Motor neuron (in vitro differentiated cells): ENCODE data around the gene TFCP2L1. TPM values are rescaled to one million over a fixed set of nuclear protein-coding genes. Genes with fewer than 3 reads are reported as not detected.

Experiments used
- ATAC-seq, 8 experiments: fragments of 200-7000 bp; cut with Tn5 transposase; replicated peaks in 6 of 8; 2 replicates each; pipeline ENCODE4 v1.8.0; 2021; ENCODE audit warnings: mild to moderate bottlenecking in 8 of 8, moderate library complexity in 8 of 8
- H3K27ac ChIP-seq, 2 donors: fragments of 250-450 bp; sonication (Bioruptor Pico); 2 replicates each; pipeline ENCODE4 v1.9.0; 2021; ENCODE audit warnings: antibody characterized with exemption in 2 of 2, mild to moderate bottlenecking in 2 of 2, moderate library complexity in 1 of 2
- H3K4me1 ChIP-seq, 2 donors: fragments of 250-450 bp; sonication (Bioruptor Pico); replicated peaks in 1 of 2; 2 replicates each; pipeline ENCODE4 v1.6.1; 2021; ENCODE audit warnings: antibody characterized with exemption in 2 of 2, mild to moderate bottlenecking in 2 of 2, moderate library complexity in 1 of 2
- H3K4me3 ChIP-seq, 5 donors: fragments of 250-450 bp; sonication (Bioruptor Pico); 2 replicates each; pipeline ENCODE4 v1.9.0; 2021; ENCODE audit warnings: antibody characterized with exemption in 5 of 5, mild to moderate bottlenecking in 5 of 5, moderate library complexity in 4 of 5
- WGBS, 10 experiments: fragments of 450-650 bp; shearing (Covaris generic); methylation state at CpG; one replicate each; pipeline ENCODE4 v1.0.0; 2022; 5-methylcytosine and 5-hydroxymethylcytosine counted together
- in situ Hi-C, 9 experiments: fragments of 400-800 bp; cut with MboI; loops; one replicate each; pipeline ENCODE4 v1.15.0; 2021; ENCODE audit warnings: low sequenced_read_pairs in 9 of 9, low pct_unique_long_range_greater_than_20kb in 2 of 9; ENCODE audit not compliant: unreplicated experiment in 9 of 9
- total RNA-seq, 8 experiments: library from RNA; unstranded; fragments of 300-600 nt; gene quantifications; 2 replicates each; pipeline versions ENCODE4 v1.2.3 to v1.2.4, GENCODE V29; 2022

Gene TFCP2L1
- total RNA-seq, 8 experiments from 2014 or later, result 0.05 to 0.71 (median 0.11) TPM; not detected in 1

DNA sequence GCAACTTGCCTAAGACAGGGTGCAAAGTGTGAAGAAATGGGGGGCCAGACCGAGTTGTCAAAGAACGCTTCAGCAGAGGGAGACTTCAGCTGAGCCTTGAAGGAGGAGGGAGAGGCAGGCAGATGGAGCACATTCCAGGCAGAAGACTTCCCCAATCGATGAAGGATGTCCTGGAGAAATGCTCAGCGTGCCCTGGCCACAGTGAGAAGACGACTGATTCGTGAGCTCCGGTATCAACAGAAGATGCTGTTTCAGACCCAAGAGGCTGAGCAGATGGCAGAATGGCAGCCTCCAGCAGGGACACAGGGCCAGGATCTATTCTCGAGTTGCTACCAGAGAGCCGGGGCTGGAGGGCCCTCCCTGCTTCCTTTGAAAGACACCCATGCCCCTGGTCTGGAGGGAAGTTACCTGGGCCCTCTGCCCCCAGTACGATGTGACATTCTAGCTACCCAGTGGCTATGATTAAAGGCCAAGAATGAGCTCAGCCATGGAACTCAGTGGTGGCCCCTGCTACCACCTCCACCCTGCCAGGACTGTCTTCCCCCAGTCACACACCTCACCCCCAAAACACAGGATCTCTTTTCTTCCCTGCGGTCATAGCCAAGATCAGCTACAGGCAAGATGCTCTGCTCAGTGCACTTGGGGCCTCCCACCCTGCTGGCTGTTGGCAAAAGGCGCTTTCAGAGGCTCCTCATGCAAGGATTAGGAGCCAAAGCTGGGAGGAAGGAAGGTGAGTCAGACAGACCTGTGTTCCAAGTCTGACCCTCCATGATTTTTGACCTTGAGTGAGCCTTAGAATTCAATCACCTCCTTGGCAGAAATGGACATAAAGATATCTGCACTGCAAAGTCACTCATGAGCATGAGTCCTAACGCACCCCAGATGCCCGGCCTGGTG is 84.3 kb downstream of the TFCP2L1 start:
- no peak overlapping the region for H3K27ac ChIP-seq
- no peaks in the 10 kb centered on the region for H3K4me1 ChIP-seq
- H3K4me3 ChIP-seq, result no peak overlapping the region
- ATAC-seq, result no peak
- in situ Hi-C loops, result no loop called here
- WGBS, 10 experiments, result 33 to 100% (median 80%) methylated on average over 1 to 4 of the region's 14 CpGs; no CpG with 5 or more reads in 5 of the 10 experiments

DNA sequence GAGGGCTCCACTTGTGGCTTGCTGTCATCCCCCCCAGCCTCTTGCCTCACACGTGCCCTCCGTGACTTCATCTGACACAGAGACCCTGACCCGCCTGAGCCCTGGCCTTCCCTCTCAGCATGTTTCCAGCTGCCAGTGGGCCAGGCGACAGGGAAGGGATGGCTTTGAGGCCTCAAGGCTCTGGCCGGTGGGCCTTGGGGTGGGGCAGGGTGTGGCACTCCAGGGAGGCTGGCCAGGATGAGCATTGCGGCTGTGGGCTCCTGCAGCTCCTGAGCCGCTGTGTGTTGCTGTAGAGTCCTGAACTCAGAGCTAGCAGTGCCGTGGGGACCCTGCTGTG is 85.0 kb downstream of the TFCP2L1 start:
- WGBS, 10 experiments, result 77 to 100% (median 88%) methylated on average over 1 to 4 of the region's 8 CpGs; no CpG with 5 or more reads in 6 of the 10 experiments
- Histone ChIP-seq H3K27ac (no peak overlapping the region), H3K4me3 (no peak overlapping the region), H3K4me1 (no peaks in the 10 kb centered on the region)
- in situ Hi-C loops, result no loop called here
- ATAC-seq, result no peak

DNA sequence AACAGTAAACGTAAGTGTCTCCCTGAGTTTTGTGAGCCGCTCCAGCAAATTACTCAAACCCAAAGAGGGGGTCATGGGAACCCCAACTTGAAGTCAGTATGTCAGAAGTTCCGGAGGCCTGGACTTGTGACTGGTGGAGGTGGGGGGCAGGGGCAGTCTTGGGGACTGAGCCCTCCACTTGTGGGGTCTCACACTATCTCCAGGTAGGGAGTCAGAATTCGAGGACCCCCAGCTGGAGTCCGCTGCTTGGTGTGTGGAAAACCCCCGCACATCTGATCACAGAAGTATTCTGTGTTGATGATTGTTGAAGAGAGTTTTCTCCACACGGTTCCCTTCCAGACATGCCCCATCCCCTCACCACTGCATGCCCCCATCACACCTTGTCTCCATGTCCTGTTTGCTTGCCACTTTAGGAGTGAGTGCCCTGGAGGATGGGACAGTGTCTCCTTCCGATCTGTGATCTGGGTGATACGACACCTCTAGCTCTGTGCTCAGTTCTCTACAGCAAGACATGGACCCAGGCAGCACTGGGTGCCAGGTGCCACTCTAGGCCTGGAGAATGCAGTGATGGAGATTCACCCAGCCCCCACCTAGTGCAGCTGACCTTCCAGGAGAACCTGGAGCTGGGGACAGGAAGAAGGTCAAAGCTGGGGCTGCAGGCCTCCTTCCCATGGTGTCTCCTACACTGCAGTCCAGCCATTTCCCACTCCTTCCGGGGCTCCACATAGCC is 85.6 kb downstream of the TFCP2L1 start:
- H3K4me1 ChIP-seq, result no peaks in the 10 kb centered on the region
- ATAC-seq, result no peak
- no peak overlapping the region for H3K27ac ChIP-seq
- WGBS, 10 experiments, result 78 to 100% (median 93%) methylated on average over 2 to 5 of the region's 10 CpGs; no CpG with 5 or more reads in 7 of the 10 experiments
- no peak overlapping the region for H3K4me3 ChIP-seq
- in situ Hi-C loops, result no loop called here

DNA sequence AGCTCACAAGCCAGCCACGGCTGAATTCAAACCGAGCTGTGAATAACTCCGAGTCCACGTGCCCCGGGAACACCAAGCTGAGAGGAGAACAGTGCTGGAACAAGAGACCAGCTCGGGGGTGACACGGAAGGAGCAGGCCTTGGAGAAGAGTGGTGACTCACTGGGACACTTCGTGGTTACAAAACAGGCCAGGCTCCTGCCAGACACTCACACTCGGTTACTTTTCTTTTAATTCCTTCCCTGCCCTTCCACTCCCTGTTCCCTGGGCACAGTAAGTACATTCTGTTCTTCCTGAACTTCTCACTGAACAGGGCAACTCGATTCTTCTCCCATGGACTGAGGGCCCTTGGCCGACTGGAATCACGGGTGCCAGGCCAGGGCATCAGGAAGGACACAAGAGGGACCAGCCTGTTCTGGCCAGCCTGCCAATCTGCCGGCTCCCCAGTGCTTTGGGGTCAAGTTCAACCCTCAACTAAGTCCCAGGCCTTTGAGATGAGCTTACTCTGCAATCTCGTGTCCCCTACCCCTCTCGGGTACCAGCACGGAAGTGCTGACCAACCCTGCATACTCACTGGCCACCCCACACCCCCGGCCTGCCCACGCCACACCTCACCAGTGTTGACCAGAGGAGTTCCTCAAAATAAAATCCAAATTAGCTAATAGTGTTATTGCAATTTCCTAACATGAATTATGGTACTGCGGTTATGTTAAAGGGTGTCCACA is 87.5 kb downstream of the TFCP2L1 start:
- Histone ChIP-seq H3K27ac (no peak overlapping the region), H3K4me1 (no peaks in the 10 kb centered on the region), H3K4me3 (no peak overlapping the region)
- WGBS, 10 experiments, result 0 to 92% (median 62%) methylated on average over 1 to 13 of the region's 19 CpGs; no CpG with 5 or more reads in 1 of the 10 experiments
- in situ Hi-C loops, result no loop called here
- peak in 7 of 8 experiments; percentile 26 to 99 (median 56) for ATAC-seq

DNA sequence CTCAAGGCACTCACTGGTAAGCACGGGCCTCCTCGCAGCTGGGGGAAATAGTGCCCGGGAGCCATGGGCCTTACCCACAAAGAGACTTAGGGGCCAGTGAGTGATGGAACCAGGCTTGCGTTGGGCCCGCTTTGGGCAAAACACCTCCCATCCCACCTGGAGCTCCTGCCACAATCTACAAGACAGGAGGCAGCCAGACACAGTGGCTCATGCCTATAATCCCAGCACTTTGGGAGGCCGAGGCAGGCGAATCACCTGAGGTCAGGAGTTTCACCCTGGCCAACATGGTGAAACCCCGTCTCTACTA is 88.2 kb downstream of the TFCP2L1 start:
- no peak for ATAC-seq
- 84 to 100% (median 94%) methylated on average over 1 to 5 of the region's 8 CpGs; no CpG with 5 or more reads in 6 of the 10 experiments for WGBS, 10 experiments
- Histone ChIP-seq H3K4me1 (no peaks in the 10 kb centered on the region), H3K4me3 (no peak overlapping the region), H3K27ac (no peak overlapping the region)
- in situ Hi-C loops, result no loop called here

DNA sequence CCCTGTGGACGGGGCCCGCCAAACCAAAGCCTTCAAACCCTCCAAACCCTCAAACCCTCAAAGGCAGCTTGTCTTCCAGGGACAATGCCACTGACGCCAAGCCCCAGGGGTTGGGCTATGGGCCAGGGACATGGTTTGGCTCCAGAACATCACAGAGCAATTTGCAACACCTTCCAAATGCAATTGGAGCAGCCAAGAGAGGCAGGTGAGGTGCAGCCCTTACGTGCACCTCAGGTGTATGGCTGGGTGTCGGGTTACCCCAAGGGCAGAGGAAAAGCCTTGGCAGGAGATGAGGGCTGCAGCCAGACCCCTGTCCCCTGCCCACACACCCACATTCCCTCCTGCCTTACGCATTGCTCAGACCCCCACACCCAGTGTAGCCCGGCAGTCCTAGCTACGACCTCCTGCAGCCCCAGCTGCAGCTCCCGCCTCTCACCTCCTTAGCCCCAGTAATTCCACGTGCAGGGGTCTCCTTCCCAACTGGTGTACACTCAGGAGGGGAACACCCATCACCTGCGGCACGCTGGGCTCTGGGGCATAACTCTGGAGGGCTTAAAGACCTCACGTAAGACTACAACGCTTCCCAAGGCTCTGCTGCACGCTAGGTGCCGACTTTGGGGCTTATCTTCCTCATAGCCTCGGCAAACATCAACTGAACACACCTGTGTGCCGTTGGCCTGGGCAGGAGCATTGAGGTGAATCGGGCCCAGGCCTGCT is 88.7 kb downstream of the TFCP2L1 start:
- in situ Hi-C loops, result no loop called here
- H3K27ac ChIP-seq, result no peak overlapping the region
- no peaks in the 10 kb centered on the region for H3K4me1 ChIP-seq
- WGBS, 10 experiments, result 83 to 100% (median 92%) methylated on average over 1 to 13 of the region's 19 CpGs; no CpG with 5 or more reads in 6 of the 10 experiments
- ATAC-seq, result no peak
- no peak overlapping the region for H3K4me3 ChIP-seq

DNA sequence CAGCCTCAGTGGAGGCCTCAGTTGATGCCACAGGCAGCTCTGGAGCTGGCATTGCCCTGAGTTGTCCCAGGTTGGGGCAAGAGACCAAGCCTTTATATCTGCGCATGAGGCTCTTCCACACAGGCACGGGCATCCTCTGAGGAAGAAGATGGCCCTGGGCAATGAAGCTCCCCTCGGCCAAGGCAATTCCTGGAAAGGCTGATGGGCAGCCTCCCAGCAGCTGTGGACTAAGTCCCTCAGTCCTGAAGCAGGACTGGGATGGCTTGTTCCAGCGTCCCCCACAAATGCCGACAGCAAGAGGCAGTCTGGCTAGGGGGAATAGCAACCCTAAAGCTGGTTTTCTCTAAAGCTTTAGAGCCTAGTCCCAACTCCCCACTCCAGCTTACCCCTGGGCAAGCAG is 90.0 kb downstream of the TFCP2L1 start:
- ATAC-seq, result no peak
- Histone ChIP-seq H3K27ac (no peak overlapping the region), H3K4me3 (no peak overlapping the region), H3K4me1 (no peaks in the 10 kb centered on the region)
- in situ Hi-C loops, result no loop called here
- 28 to 100% (median 79%) methylated on average over 1 to 3 of the region's 5 CpGs; no CpG with 5 or more reads in 5 of the 10 experiments for WGBS, 10 experiments

DNA sequence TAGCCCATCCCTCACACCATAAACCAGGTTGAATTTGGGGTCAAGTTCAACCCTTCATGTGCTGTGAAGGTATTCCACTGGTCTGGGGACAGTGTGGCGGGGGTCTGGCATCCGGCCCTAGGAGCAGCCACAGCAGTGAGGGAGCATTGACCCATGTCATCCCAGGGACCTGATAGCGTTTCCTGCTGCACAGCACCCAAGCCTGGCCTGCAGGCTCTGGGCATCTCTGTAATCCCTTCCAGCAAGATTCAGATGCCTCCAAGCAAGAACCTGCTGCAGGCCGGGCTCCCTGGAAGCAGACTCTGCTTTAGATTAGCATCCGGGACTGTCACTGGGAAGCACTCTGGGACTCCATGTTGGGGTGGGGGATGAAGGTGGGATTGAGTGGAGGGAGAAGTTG is 90.4 kb downstream of the TFCP2L1 start:
- Histone ChIP-seq H3K4me3 (no peak overlapping the region), H3K4me1 (no peaks in the 10 kb centered on the region), H3K27ac (no peak overlapping the region)
- 18 to 100% (median 60%) methylated on average over 1 to 2 of the region's 5 CpGs; no CpG with 5 or more reads in 5 of the 10 experiments for WGBS, 10 experiments
- no peak for ATAC-seq
- in situ Hi-C loops, result no loop called here

DNA sequence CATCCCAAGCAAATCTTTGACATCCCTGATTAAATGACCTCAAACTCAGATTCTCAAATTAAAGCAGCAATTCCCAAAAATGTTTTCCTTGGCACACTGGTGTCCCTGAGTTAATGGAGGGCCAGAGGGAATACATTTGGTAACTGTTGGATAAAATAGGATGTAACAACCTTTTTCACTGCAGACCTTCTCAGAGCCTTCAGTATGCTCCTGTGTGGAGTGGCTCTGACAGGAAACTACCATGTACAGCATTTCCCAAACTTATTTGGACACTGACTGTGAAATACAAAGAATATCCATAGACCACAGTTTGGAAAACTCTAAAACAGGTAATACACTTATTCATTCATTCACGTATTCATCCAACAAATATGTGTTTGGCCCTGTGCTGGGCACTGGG is 91.8 kb downstream of the TFCP2L1 start:
- no peak overlapping the region for H3K4me3 ChIP-seq
- in situ Hi-C loops, result no loop called here
- 67 to 100% (median 98%) methylated on average over 1 of the region's 1 CpG; no CpG with 5 or more reads in 4 of the 10 experiments for WGBS, 10 experiments
- H3K27ac ChIP-seq, result no peak overlapping the region
- no peak for ATAC-seq
- H3K4me1 ChIP-seq, result no peaks in the 10 kb centered on the region

DNA sequence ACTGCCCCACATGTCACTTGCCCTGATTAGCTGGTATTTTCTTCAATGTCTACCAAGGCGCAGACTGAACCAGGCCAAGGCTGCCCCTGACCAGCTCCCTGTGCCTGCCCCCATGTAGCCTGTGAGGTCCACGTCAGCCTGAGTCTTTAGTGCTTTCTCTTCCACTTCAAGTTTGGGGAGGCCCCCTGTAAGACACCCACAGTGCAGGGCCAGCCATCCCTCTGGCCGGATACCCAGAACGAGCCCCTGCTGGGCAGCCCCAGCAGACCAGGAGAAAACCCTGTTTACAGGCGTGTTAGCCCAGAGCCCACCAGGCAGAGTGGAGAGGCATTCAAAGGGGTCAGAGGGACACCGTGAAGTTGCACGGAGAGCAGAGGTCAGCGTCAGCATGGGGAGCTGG is 92.4 kb downstream of the TFCP2L1 start:
- Histone ChIP-seq H3K4me1 (no peaks in the 10 kb centered on the region), H3K27ac (no peak overlapping the region), H3K4me3 (no peak overlapping the region)
- ATAC-seq, result no peak
- in situ Hi-C loops, result no loop called here
- 27 to 100% (median 62%) methylated on average over 1 to 5 of the region's 8 CpGs; no CpG with 5 or more reads in 4 of the 10 experiments for WGBS, 10 experiments

DNA sequence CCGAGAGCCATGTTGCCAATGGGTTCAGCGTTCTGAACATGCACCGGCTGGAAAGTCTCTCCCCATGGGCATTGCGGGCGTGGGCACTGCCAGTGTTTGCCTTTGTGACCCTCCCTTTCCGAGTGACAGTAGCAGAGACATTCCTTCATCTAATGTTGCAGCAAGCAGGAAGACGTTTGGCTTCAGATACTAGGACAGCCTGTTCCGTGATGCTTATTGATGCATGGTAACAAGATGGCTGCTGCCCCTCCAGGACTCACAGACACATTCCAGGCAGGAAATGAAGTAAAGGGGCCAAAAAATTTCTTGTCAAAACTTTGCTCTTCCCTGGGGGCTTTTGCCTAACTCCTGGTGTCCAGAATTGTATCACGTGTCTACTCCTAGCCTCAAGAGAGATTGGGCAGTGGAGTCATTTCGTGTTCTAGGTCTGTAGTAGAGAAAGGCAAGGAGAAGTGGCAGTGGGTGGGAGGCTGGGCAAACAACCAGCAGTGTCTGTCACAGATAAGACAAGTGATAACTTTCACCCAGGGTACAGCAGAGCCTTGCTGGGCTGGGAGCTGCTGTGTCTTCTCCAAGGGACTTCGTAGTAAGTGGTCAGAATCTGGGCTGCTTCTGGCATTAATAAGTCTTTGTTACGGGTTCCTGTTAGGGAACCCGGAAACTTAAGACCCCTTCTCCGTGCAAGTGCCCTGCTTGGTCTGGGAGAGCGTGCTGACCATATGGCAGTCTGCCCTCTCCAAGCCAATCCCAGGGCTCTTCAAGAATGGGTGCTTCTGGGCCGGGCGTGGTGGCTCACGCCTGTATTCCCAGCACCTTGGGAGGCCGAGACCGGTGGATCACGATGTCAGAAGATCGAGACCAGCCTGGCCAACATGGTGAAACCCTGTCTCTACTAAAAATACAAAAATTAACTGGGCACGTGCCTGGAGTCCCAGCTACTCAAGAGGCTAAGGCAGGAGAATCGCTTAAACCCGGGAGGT is 93.5 kb downstream of the TFCP2L1 start:
- 48 to 100% (median 79%) methylated on average over 2 to 21 of the region's 25 CpGs; no CpG with 5 or more reads in 1 of the 10 experiments for WGBS, 10 experiments
- ATAC-seq, result no peak
- Histone ChIP-seq H3K27ac (no peak overlapping the region), H3K4me3 (no peak overlapping the region), H3K4me1 (no peaks in the 10 kb centered on the region)
- in situ Hi-C loops, result no loop called here
